Measurements from ENCODE around the gene NLRP13.

GRCh38 chr19:55855160-55855559 lies 77.0 kb downstream of the NLRP13 start:
- no peak for TF ChIP-seq POLR2A (IDR thresholded peaks at IDR 0.05; ENCODE audit: extremely low read depth, insufficient read length)
- TF ChIP-seq, protein P1, sequence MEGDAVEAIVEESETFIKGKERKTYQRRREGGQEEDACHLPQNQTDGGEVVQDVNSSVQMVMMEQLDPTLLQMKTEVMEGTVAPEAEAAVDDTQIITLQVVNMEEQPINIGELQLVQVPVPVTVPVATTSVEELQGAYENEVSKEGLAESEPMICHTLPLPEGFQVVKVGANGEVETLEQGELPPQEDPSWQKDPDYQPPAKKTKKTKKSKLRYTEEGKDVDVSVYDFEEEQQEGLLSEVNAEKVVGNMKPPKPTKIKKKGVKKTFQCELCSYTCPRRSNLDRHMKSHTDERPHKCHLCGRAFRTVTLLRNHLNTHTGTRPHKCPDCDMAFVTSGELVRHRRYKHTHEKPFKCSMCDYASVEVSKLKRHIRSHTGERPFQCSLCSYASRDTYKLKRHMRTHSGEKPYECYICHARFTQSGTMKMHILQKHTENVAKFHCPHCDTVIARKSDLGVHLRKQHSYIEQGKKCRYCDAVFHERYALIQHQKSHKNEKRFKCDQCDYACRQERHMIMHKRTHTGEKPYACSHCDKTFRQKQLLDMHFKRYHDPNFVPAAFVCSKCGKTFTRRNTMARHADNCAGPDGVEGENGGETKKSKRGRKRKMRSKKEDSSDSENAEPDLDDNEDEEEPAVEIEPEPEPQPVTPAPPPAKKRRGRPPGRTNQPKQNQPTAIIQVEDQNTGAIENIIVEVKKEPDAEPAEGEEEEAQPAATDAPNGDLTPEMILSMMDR (IDR thresholded peaks at IDR 0.05; ENCODE audit: low read depth, low read length), result no peak
